ENCODE measurements around the gene KIAA1143. TPM values are rescaled to one million over a fixed set of nuclear protein-coding genes. Genes with fewer than 3 reads are reported as not detected.

Gene KIAA1143
- total and polyA plus RNA-seq, 9 of the 15 experiments (the other 6 are each of a cell fraction or from before 2014, with no cell fraction given), result 25.6 to 72.0 (median 42.2) TPM

GRCh38 chr3:44761424-44762169 lies at the start of gene KIAA1143, which contains the start of gene KIF15 (continued):
- peak; percentile 93 for TF ChIP-seq ATF3 (IDR thresholded peaks at IDR 0.05)
- TF ChIP-seq ATF3 (CRISPR knock-in tag; conservative IDR thresholded peaks at IDR 0.05), result no peak; the same call in 1 of the 2 replicates
- peak; percentile 14; the same call in 1 of the 2 replicates for TF ChIP-seq LEF1 (IDR thresholded peaks at IDR 0.05)
- TF ChIP-seq ARID3A (IDR thresholded peaks at IDR 0.05; ENCODE audit: borderline replicate concordance, low read depth, low read length), result peak; percentile 92; the same call in 1 of the 2 replicates
- no peak for TF ChIP-seq CREB5 (CRISPR knock-in tag; IDR thresholded peaks at IDR 0.05)
- TF ChIP-seq MXD1 (CRISPR knock-in tag; IDR thresholded peaks at IDR 0.05; ENCODE audit: borderline replicate concordance, poor library complexity, severe bottlenecking), result peak; percentile 68
- TF ChIP-seq XRCC4 (IDR thresholded peaks at IDR 0.05; ENCODE audit: extremely low read depth, insufficient read depth, insufficient read length), result no peak
- 0 out of 2 replicates have a peak, but pooled peaks have one; percentile 28 for TF ChIP-seq ZNF75A (CRISPR knock-in tag; IDR thresholded peaks at IDR 0.05)
- TF ChIP-seq HINFP (tag; conservative IDR thresholded peaks at IDR 0.05; ENCODE audit: low read depth), result peak; percentile 53; the same call in 1 of the 2 replicates
- TF ChIP-seq USF2 (CRISPR knock-in tag; IDR thresholded peaks at IDR 0.05), result 0 out of 2 replicates have a peak, but pooled peaks have one; percentile 10
- peak; percentile 71; the same call in 1 of the 2 replicates for TF ChIP-seq ZC3H11A (IDR thresholded peaks at IDR 0.05; ENCODE audit: low read depth, low read length)
- peak; percentile 52; the same call in 1 of the 2 replicates for TF ChIP-seq VEZF1 (CRISPR knock-in tag; IDR thresholded peaks at IDR 0.05)
- TF ChIP-seq ZBTB49 (CRISPR knock-in tag; IDR thresholded peaks at IDR 0.05; ENCODE audit: borderline replicate concordance), result no peak; the same call in 1 of the 2 replicates
- peak; percentile 88 for TF ChIP-seq TBP (optimal IDR thresholded peaks at IDR 0.05; ENCODE audit: low read depth, low read length)

All from K562 (cell line).